Upper lobe of left lung (tissue), 4 donors: Measurements from ENCODE around the gene DMD.

Source experiments
- CTCF ChIP-seq, 6 experiments: fragments of 450-650 bp in 4 of 6; fragments of 200-600 bp in 2 of 6; sonication (generic) in 2 of 6; IDR thresholded peaks; one replicate each; pipeline ENCODE4 v1.5.1; 2016 to 2019; ENCODE audit warnings: antibody characterized with exemption in 6 of 6
- POLR2AphosphoS5 ChIP-seq, 2 donors: sonication (generic); formaldehyde crosslinking; IDR thresholded peaks; one replicate each; pipeline ENCODE4 v1.5.1; 2017; ENCODE audit warnings: antibody characterized with exemption in 2 of 2

GRCh38 chrX:33252306-33252825 is 41.0 kb upstream of the DMD start:
- no peak for TF ChIP-seq POLR2AphosphoS5 (IDR thresholded peaks at IDR 0.05)
- no peak for TF ChIP-seq CTCF (IDR thresholded peaks at IDR 0.05)
